ENCODE data around the gene SCN8A.
"Not testable (repeated sequence)": the region's sequence is repeated elsewhere in the genome, so short reads cannot be mapped to it uniquely, and the experiment has no call there.

Gene SCN8A

GRCh38 chr12:51771008-51771407 lies 180.0 kb downstream of the SCN8A start:
- no peak for DNase-seq (ENCODE audit: low read depth)

DNA sequence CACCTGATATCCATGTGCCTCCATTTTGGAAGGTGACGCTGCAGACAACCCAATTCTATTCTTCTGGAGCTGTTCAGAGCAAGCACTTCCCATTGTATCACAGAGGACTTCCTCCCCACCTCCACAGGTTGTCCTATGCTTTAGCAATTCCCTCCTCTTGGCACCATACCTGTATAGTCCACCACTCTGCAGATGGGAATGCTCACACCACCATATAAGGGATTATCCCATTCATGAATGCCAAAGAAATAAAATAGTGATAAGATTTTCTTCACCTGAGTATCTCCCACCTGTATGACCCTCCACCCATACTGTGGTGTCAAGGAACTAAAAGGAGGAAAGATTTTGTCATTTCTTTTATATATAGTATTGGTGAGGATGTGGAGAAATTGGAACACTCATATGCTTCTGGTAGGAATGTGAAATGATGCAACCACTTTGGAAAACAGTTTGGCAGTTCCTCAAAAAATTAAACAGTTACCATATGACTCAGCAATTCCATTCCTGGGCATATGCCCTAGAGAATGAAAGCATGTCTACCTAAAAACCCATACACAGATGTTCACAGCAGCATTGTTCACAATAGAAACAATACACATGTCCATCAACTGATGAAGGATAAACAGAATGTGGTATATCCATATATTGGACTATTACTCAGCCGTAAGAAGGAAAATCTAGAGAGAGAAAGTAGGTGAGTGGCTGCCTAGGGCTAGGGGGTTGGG lies 182.3 kb downstream of the SCN8A start:
- DNase-seq (ENCODE audit: low read depth) = no peak

- DNase-seq (ENCODE audit: low read depth) = no peak
These were observed 183.9 kb downstream of the SCN8A start for GRCh38 chr12:51774933-51775332.

GRCh38 chr12:51777457-51777856 lies 186.4 kb downstream of the SCN8A start:
- DNase-seq (ENCODE audit: low read depth) = no peak

DNA sequence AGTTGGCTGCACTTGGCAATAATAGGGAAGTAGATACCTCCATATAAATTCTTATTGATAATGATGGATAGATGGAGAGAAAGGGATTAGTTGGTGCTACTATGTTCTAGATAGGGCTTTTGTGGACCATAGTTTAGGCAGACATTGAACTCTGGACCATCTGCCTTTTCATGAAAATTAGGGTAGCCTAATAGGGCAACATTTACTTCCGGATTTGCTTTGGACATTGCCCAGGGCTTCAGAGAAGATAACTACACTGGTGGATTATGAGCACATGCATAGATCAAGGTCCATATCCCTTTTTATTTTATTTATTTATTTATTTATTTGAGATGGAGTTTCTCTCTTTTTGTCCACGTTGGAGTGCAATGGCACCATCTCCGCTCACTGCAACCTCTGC lies 186.9 kb downstream of the SCN8A start:
- no peak for DNase-seq (ENCODE audit: low read depth)

DNA sequence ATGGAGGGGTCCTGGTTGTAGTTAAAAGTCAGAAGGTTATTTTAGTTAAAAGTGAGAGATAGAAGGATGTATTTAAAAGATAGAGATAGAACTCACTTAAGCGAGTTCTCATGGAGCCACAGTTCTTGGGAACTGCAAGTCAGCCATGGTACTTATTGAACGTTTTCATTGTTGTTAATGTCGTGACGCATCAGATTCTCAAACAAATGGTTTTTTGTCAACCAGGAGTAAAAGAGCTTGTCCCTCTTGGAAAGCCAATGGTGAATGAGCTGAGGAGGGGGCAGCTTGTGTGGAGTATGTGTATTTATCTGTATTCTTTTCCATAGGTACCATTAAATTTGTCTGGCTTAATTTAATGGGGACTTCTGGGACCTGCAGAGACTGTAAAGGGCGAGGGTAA lies 188.8 kb downstream of the SCN8A start:
- no peak for DNase-seq (ENCODE audit: low read depth)

- DNase-seq (ENCODE audit: low read depth) = no peak
These were observed 193.7 kb downstream of the SCN8A start for GRCh38 chr12:51784688-51785087.

GRCh38 chr12:51785906-51786305 lies 194.9 kb downstream of the SCN8A start:
- no peak for DNase-seq (ENCODE audit: low read depth)

GRCh38 chr12:51788876-51789275 lies 197.8 kb downstream of the SCN8A start:
- no peak for DNase-seq (ENCODE audit: low read depth)

- DNase-seq (ENCODE audit: low read depth) = no peak
These were observed 201.4 kb downstream of the SCN8A start for GRCh38 chr12:51792417-51792816.

DNA sequence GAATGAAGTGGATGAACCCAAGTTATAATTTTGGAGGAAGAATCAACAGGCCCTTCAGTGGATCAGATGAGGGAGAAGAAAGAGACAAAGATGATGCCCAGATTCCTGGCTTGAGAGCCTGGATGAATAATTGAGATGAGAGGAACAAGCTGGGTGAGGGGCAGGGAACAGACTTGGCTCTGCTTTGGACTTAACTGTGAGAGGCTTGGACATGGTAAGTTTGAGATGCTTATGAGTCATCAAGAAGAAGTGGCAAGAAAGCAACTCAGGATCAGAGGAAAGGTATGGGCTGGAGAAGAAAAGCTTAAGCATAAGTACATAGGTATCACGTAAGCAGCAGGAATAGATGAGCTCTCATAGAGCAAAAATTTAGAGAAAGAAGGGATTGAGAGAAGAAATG lies 202.2 kb downstream of the SCN8A start:
- DNase-seq (ENCODE audit: low read depth) = no peak

DNA sequence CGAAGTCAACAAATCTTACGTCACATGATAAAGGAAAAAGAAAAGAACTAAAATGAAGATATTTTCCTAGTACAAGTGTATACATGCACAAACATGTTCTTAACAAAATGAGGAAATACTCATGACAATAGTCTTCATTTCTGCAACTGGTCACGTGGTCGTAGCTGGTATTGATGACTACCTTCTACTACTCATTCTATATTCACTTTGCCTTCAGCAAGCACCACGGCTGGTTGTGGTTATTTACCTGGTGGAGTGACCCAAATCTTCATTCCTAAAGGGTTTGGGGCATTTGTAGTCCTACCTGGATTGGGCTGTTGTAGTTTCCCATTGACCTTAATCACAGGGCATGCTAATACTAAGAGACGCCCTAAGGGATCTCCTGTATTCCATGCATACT lies 206.3 kb downstream of the SCN8A start:
- DNase-seq (ENCODE audit: low read depth) = no peak

DNA sequence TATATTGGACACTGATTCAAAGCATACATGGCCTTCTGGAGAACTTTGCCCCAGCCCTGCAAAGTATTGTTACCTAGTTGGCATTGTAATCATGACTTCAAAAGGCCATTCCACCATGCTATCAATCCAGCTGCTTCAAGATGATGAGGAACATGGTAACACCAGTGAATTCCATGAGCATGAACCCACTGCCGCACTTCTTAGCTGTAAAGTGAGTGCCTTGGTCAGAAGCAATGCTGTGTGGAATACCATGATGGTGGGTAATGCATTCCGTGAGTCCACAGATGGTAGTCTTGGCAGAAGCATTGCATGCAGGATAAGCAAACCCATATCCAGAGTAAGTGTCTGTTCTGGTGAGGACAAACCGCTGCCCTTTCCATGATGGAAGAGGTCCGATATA lies 207.0 kb downstream of the SCN8A start:
- DNase-seq (ENCODE audit: low read depth) = not testable (repeated sequence)

DNA sequence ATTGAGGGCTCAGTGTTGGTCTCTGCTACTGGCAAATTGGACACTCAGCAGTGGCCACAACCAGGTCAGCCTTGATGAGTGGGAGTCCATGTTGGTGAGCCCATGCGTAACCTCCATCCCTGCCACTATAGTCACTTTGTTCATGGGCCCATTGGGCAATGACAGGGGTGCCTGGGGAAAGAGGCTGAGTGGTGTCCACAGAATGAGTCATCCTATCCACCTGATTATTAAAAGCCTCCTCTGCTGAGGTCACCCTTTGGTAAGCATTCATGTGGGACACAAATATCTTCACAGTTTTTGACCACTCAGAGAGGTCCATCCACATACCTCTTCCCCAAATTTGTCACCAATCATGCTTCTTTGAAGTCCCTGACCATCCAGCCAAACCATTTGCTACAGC lies 207.5 kb downstream of the SCN8A start:
- no peak for DNase-seq (ENCODE audit: low read depth)

DNA sequence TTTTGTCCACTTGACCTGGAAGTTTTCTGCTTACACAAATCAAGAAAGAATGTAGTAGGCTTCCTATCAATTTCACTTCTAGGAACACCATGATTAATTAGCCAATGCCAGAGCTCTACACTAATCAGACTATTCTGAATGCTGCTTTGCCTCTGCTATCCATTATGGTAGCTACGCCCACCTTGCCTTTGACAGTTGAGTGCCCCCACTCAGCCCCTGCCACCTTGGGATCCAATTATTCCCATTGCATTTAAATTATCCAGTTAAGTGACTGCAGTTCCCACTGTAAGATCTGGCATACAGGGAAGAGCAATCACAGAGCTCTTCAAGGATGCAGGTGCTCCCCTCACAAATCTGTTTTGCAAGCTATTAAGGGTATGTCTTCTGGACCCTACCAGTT lies 210.0 kb downstream of the SCN8A start:
- DNase-seq (ENCODE audit: low read depth) = no peak

- no peak for DNase-seq (ENCODE audit: low read depth)
These were observed 215.9 kb downstream of the SCN8A start for GRCh38 chr12:51806896-51807295.

GRCh38 chr12:51809193-51809592 lies 218.2 kb downstream of the SCN8A start:
- no peak for DNase-seq (ENCODE audit: low read depth)

DNA sequence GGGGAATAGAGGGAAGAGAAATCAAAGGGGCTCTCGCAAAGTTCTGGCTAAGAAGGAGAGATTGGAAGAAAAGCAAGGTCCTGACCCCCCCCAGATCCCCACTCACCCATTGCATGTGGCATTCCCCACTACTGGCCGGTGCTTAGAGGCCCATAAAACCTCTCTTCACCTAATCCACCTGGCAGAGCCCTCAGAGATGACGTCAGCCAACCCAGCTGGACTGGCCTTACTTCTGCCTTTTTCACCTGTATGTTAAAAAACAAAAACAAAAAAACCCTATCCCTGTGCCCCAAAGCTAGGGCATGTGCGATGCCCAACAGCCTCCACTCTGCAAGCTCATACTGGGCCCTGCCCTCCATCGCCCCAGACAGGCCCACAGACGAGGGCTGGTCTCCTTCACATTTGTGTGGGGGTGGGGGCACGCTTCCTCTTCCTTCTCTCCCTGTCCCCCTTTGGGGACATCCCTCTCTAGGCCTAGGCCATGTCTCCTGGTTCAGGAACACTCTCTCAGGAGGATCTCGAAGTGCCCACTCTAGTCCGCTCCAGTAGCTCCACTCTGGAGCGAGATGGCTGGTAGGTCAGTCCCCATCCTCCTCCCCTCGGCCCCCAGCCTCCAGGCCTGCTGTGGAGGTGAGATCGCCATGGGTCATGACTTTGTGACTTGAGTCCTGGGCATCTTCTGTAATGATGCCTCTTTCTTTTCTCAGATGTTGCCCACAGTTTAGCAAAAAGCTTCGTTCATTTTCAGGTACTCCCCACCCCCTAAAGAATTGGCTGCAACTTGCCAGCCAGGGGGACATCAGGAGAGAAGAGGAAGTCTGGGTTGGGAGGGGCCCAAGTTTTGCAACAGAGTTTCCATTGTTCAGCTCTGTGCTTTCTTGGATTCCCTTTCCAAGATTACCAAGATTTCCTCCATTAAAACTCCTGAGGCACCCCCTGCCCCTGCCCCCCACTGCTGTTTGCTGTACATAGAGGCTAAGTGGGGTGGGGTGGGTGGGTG lies 220.5 kb downstream of the SCN8A start:
- DNase-seq (ENCODE audit: low read depth) = no peak

GRCh38 chr12:51812871-51813270 lies 221.8 kb downstream of the SCN8A start:
- no peak for DNase-seq (ENCODE audit: low read depth)

DNA sequence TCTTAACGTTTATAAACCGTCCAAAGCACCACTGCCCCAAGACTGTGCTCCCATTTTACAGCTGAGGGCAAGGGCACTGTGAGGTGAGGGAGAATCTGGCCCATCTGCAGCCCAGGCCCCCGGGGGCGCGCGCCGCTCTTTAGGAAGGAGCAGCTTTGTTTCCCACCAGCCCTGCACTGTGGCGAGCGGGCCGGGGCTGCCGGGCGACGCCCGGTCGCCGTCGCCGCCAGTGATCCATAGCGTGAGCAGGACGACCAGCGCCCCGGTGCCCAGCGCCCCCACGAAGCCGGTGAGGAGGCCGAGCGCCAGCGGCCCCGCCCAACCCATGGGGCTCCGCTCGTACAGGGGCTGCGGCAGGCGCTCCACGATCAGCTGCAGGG lies 222.9 kb downstream of the SCN8A start:
- DNase-seq (ENCODE audit: low read depth) = no peak

- peak; percentile 30 for DNase-seq (ENCODE audit: low read depth)
These were observed 223.5 kb downstream of the SCN8A start for GRCh38 chr12:51814311-51815088.

DNA sequence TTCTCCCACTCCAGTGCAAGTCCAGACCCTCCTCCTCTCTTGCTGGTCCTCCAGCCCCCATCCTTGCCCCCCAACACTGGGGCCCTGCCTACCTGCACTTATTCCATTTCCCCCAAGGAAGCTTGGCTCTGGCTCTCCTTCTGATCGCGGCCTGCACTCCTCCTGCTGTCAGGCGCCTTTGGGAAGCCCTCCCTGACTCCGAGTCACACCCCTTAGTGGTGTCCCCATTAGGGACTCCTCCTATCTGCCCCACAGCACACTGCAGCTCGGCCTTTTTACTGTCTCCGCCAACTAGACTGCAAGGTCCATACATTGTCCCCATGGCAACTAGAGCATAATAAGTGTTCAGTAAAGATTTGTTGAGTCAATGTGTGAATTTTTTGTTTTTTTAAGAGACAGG lies 224.5 kb downstream of the SCN8A start:
- no peak for DNase-seq (ENCODE audit: low read depth)

Data from T-helper 22 cell (primary cell).